Choroid plexus epithelial cell (primary cell): ENCODE results near the gene EML6.

Experiments used
- DNase-seq: peaks from one replicate; pipeline ENCODE4 v3.0.0-alpha.2; 2010; ENCODE audit warnings: low read depth
- H3K4me3 ChIP-seq: 2 replicates; pipeline ENCODE4 v1.5.1; 2011; ENCODE audit warnings: low read depth, mild to moderate bottlenecking, control low read depth, low read length, moderate library complexity
- TF ChIP-seq, protein P1 (sequence below): conservative IDR thresholded peaks from 2 replicates; pipeline ENCODE4 v1.5.1; 2011; ENCODE audit warnings: low read depth, mild to moderate bottlenecking, control low read depth, inconsistent platforms, low read length, moderate library complexity

The EML6 gene

GRCh38 chr2:54879032-54879431, 155.6 kb downstream of the EML6 start:
- DNase-seq = no peak
- no peak overlapping the region for H3K4me3 ChIP-seq
- TF ChIP-seq, protein P1, sequence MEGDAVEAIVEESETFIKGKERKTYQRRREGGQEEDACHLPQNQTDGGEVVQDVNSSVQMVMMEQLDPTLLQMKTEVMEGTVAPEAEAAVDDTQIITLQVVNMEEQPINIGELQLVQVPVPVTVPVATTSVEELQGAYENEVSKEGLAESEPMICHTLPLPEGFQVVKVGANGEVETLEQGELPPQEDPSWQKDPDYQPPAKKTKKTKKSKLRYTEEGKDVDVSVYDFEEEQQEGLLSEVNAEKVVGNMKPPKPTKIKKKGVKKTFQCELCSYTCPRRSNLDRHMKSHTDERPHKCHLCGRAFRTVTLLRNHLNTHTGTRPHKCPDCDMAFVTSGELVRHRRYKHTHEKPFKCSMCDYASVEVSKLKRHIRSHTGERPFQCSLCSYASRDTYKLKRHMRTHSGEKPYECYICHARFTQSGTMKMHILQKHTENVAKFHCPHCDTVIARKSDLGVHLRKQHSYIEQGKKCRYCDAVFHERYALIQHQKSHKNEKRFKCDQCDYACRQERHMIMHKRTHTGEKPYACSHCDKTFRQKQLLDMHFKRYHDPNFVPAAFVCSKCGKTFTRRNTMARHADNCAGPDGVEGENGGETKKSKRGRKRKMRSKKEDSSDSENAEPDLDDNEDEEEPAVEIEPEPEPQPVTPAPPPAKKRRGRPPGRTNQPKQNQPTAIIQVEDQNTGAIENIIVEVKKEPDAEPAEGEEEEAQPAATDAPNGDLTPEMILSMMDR = no peak

DNA sequence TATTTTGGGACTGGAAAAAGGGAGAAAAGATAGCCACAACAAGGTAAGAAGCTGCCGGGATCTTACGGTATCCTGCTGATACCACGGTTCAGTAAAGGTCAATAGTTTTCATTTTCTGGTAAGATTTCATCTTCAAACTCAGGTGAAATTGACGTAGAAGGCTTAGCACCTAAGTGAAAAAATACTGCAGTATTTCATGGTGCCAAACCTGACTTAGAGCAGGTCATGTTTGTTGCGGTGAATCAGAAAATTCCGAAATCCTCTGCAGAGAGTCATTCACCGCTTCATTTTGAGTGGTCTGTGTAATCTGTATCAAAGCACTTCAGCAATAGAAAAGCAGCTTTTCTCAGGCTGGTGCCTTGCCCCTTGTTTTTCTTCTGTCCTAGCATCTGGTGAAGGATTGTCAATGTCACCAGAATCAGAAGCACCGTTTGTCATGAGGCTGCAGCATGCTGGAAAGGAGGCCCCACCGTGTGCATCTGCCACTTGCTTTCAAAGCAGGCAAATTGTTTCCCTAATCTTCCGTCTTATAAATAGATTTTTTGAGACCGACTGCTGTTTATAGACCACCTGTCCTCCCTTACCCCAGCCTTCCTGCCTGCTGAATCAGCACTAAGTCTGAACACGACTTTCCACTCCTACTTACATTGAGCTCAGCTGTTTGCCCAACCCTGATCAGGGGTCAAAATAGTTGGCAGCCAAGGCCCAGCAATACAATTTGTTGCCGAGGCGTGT, 156.3 kb downstream of the EML6 start:
- TF ChIP-seq, protein P1 = no peak
- DNase-seq = no peak
- H3K4me3 ChIP-seq = no peak overlapping the region

- DNase-seq = no peak
- H3K4me3 ChIP-seq = no peak overlapping the region
- TF ChIP-seq, protein P1 = no peak
Observed at GRCh38 chr2:54880428-54880827, 157.0 kb downstream of the EML6 start.

- no peak for DNase-seq
- H3K4me3 ChIP-seq = no peak overlapping the region
- TF ChIP-seq, protein P1 = no peak
Observed at GRCh38 chr2:54881759-54882158, 158.3 kb downstream of the EML6 start.

GRCh38 chr2:54885891-54886290, 162.4 kb downstream of the EML6 start:
- TF ChIP-seq, protein P1 = no peak

GRCh38 chr2:54887850-54888545, 164.5 kb downstream of the EML6 start:
- no peak overlapping the region for H3K4me3 ChIP-seq
- TF ChIP-seq, protein P1 = no peak
- no peak for DNase-seq

More at GRCh38 chr2:54885891-54886290, 162.4 kb downstream of the EML6 start:
- no peak overlapping the region for H3K4me3 ChIP-seq
- DNase-seq = no peak
